Cardiac muscle cell (in vitro differentiated cells and primary cell): ENCODE measurements around the gene GALNT10. TPM values are rescaled to one million over a fixed set of nuclear protein-coding genes. Genes with fewer than 3 reads are reported as not detected.

Experiments
- DNase-seq, 2 donors: peaks; one replicate each; pipeline versions ENCODE4 v3.0.0 to v3.0.0-alpha.2; 2010 to 2017; ENCODE audit warnings: low read depth in 1 of 2, low spot score in 1 of 2
- H3K27ac ChIP-seq: fragments of 200-600 bp; sonication (generic); 2 replicates; pipeline ENCODE4 v1.5.1; 2016
- H3K27me3 ChIP-seq: fragments of 200-600 bp; sonication (generic); 2 replicates; pipeline ENCODE4 v1.6.0; 2016; ENCODE audit warnings: control low read depth
- H3K36me3 ChIP-seq: fragments of 200-600 bp; sonication (generic); 2 replicates; pipeline ENCODE4 v1.5.1; 2016; ENCODE audit warnings: control low read depth
- H3K4me1 ChIP-seq: fragments of 200-600 bp; sonication (generic); 2 replicates; pipeline ENCODE4 v1.8.1; 2017; ENCODE audit warnings: low read depth, mild to moderate bottlenecking, mixed run types
- H3K4me3 ChIP-seq: fragments of 200-600 bp; sonication (generic); 2 replicates; pipeline ENCODE4 v1.5.1; 2016; ENCODE audit warnings: mild to moderate bottlenecking
- H3K9me3 ChIP-seq: fragments of 200-600 bp; sonication (generic); 2 replicates; pipeline ENCODE4 v1.5.1; 2017; ENCODE audit warnings: low read depth, mild to moderate bottlenecking, control low read depth
- polyA plus RNA-seq: library from polyadenylated mRNA; unstranded; fragments of >200 nt; fragmentation: Nextera tagmentation; extraction: Ambion mirVana; gene quantifications from 2 replicates; pipeline ENCODE4 v1.2.1, GENCODE V29; 2016
- total RNA-seq: library from RNA; depleted of rRNA; stranded (reverse); fragments of >200 nt; gene quantifications from 2 replicates; pipeline ENCODE4 v1.2.3, GENCODE V29; 2016
- TF ChIP-seq, protein P1 (sequence below): IDR thresholded peaks from 2 replicates; pipeline ENCODE4 v1.5.1; 2012; ENCODE audit warnings: low read depth, mild to moderate bottlenecking, low read length

Gene GALNT10
- total and polyA plus RNA-seq, 2 experiments from 2014 or later: 8.2 TPM

DNA sequence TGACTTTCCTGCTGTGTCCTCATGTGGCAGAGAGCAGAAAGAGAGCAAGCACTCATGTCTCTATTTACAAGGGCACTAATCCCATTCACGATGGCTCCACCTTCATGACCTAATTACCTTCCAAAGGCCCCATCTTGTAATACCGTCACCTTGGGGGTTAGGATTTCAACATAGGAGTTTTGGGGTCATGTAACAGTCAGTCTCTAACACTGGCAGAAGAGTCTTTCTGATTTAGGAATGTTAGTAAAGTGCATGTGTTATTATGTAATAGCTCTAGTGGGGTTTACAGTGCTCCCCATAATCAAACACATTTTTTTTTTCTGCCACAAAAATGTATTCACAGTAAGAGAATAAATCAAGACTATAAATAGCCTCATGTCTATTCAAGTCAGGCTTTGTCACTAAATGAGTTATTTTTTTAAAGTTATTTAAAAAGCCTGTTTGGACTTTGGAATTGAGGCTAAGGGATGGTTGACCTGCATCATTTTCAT, 19.1 kb downstream of the GALNT10 start:
- TF ChIP-seq, protein P1, sequence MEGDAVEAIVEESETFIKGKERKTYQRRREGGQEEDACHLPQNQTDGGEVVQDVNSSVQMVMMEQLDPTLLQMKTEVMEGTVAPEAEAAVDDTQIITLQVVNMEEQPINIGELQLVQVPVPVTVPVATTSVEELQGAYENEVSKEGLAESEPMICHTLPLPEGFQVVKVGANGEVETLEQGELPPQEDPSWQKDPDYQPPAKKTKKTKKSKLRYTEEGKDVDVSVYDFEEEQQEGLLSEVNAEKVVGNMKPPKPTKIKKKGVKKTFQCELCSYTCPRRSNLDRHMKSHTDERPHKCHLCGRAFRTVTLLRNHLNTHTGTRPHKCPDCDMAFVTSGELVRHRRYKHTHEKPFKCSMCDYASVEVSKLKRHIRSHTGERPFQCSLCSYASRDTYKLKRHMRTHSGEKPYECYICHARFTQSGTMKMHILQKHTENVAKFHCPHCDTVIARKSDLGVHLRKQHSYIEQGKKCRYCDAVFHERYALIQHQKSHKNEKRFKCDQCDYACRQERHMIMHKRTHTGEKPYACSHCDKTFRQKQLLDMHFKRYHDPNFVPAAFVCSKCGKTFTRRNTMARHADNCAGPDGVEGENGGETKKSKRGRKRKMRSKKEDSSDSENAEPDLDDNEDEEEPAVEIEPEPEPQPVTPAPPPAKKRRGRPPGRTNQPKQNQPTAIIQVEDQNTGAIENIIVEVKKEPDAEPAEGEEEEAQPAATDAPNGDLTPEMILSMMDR: no peak
- Histone ChIP-seq H3K4me3 (no peak overlapping the region), H3K36me3 (no peaks in the 10 kb centered on the region), H3K4me1 (no peaks in the 10 kb centered on the region), H3K9me3 (no peaks in the 10 kb centered on the region), H3K27me3 (no peaks in the 10 kb centered on the region), H3K27ac (no peak overlapping the region)
- no peak for DNase-seq

DNA sequence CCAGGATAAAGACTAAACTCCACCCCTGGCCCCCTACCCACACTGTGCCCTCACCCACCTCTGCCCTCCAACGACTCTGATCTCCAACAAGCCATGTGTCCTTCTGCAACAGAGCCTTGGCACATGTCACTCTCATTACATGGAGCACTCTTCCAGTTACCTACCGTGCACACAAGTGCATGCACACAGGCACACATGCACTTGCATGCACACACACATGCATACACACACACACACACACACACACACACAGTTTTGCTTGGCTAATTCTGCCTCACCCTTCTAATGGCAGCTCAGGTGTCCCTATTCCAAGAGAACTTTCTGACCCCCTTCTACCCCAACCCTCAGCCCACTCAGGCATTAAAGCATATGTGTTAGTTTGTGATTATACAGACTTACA, 19.6 kb downstream of the GALNT10 start:
- Histone ChIP-seq H3K36me3 (no peaks in the 10 kb centered on the region), H3K27me3 (no peaks in the 10 kb centered on the region), H3K4me3 (no peak overlapping the region), H3K4me1 (no peaks in the 10 kb centered on the region), H3K9me3 (no peaks in the 10 kb centered on the region), H3K27ac (no peak overlapping the region)
- DNase-seq: no peak
- TF ChIP-seq, protein P1: no peak

DNA sequence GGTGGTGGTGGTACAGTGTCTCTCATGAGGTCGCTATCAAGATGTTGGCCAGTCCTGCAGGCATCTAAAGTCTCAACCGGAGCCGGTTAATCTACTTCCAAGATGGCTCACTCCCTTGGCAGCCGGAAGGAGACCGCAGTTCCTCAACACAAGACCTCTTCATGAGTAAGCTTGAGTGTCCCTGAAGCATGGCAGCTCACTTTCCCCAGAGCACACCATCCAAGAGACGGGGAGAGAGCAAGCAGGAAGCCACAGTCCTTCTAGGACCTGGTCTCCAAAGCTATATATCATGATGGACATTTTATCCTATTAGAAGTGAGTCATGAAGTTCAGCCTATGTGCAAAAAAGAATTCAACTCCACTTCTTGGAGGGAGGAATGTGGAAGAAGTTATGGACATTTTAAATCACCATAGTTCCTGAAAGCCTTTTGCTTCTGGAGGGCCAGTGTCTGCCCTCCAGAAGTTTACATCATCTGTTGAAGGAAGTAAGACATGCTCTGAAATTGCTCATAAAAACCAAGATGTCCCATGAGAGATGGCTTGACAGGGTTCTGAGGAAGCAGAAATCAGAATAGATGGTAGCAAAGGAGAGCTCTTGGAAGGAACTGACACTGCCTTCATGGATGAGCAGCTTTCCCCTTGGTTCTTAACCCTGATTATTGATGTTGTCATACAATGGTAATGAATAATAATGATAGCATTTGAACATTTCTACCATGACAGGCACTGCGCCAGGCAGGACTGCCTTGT, 21.3 kb downstream of the GALNT10 start:
- DNase-seq: peak in 1 of 2 donors; percentile 56
- Histone ChIP-seq H3K27ac (no peak overlapping the region), H3K9me3 (no peaks in the 10 kb centered on the region), H3K27me3 (no peaks in the 10 kb centered on the region), H3K4me3 (no peak overlapping the region), H3K4me1 (no peaks in the 10 kb centered on the region), H3K36me3 (no peaks in the 10 kb centered on the region)
- TF ChIP-seq, protein P1: no peak

DNA sequence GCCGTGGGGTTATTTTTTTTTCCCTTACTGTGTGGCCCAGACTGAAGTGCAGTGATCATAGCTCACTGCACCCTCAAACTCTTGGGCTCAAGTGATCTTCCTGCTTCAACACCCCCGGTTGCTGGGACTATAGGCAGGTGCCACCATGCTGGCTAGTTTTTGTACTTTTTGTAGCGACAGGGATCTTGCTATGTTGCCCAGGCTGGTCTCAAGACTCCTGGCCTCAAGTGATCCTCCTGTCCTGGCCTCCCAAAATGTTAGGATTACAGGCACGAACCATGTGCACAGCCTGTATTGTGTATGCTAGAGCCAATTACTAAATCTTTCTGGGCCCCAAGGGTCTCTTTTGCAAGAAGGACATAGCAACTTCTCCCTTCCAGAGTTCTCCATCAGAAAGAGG, 23.1 kb downstream of the GALNT10 start:
- Histone ChIP-seq H3K27me3 (no peaks in the 10 kb centered on the region), H3K4me1 (peaks cover 8% of the 10 kb centered on the region), H3K36me3 (no peaks in the 10 kb centered on the region), H3K27ac (no peak overlapping the region), H3K4me3 (no peak overlapping the region), H3K9me3 (no peaks in the 10 kb centered on the region)
- no peak for DNase-seq
- TF ChIP-seq, protein P1: no peak

DNA sequence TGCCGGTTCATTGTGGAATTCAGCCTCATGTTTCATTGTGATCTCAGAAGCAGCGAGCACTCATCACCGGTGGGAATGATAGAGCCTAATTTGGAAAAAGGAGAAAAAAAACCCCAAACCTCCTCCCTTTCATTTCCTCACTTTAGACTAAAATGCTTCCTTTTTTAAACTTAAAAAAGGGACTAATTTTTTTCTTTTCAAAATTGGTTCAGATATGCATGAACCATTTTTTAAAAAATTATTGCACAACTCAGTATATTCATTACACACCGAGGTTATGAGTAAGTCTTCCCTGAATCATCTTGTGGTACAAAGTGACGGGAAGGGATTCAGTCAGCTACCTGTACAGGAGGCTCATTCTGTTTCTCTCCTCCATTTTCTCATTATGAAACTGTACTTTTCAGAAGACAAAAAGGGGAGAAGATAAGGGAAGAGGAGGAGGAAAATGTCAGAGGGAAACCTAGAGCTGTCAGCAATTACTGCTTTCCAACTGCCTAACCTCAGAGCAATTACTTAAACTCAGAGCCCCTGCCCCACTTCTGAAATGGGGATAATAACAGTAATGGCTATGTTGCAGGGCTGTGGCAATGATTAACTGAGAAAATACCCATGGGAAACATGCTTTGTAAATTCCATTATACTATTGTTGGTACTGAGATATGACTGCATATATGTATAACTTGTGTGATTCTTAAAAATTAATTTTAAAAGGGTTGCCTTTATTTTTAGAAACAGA, 24.0 kb downstream of the GALNT10 start:
- TF ChIP-seq, protein P1: no peak
- Histone ChIP-seq H3K36me3 (no peaks in the 10 kb centered on the region), H3K9me3 (no peaks in the 10 kb centered on the region), H3K27me3 (no peaks in the 10 kb centered on the region), H3K4me3 (no peak overlapping the region), H3K4me1 (peaks cover 8% of the 10 kb centered on the region), H3K27ac (no peak overlapping the region)
- peak in 1 of 2 donors; percentile 58 for DNase-seq
